DND-41 (cell line): ENCODE data around the gene C1orf116.

Experiments used
- ATAC-seq: fragments of 200-7000 bp; cut with Tn5 transposase; 3 replicates; pipeline ENCODE4 v1.9.1; 2021; ENCODE audit warnings: low read depth; ENCODE audit not compliant: insufficient read depth
- DNase-seq: peaks from one replicate; pipeline ENCODE4 v3.0.0-alpha.2; 2020
- H2AFZ ChIP-seq: 2 replicates; pipeline ENCODE4 v1.6.0; 2012; ENCODE audit warnings: low read depth, low read length
- H3K27ac ChIP-seq: 2 replicates; pipeline ENCODE4 v1.5.1; 2012; ENCODE audit warnings: low read length, inconsistent platforms
- H3K27me3 ChIP-seq: fragments of 200-600 bp; sonication (generic); 2 replicates; pipeline ENCODE4 v1.6.0; 2012; ENCODE audit warnings: low read length, mild to moderate bottlenecking, inconsistent platforms; ENCODE audit not compliant: insufficient read depth, poor library complexity
- H3K36me3 ChIP-seq: 2 replicates; pipeline ENCODE4 v1.5.1; 2012; ENCODE audit warnings: low read length, inconsistent platforms; ENCODE audit not compliant: insufficient read depth
- H3K4me1 ChIP-seq: 2 replicates; pipeline ENCODE4 v1.5.1; 2012; ENCODE audit warnings: mild to moderate bottlenecking, low read length; ENCODE audit not compliant: insufficient read depth
- H3K4me2 ChIP-seq: 2 replicates; pipeline ENCODE4 v1.6.0; 2012; ENCODE audit warnings: mild to moderate bottlenecking, moderate library complexity, low read length, inconsistent platforms; ENCODE audit not compliant: insufficient read depth
- H3K4me3 ChIP-seq, 2 experiments: fragments of 200-600 bp in 1 of 2; shearing (Covaris generic) in 1 of 2; 2 replicates each; pipeline ENCODE4 v1.5.1; 2012 to 2016; ENCODE audit warnings: inconsistent platforms in 2 of 2, low read length in 2 of 2, mild to moderate bottlenecking in 2 of 2, low read depth in 1 of 2, moderate library complexity in 1 of 2
- H3K79me2 ChIP-seq: 2 replicates; pipeline ENCODE4 v1.6.0; 2012; ENCODE audit warnings: low read length, inconsistent platforms; ENCODE audit not compliant: insufficient read depth
- H3K9ac ChIP-seq: 2 replicates; pipeline ENCODE4 v1.6.0; 2012; ENCODE audit warnings: low read depth, mild to moderate bottlenecking, inconsistent platforms, low read length, moderate library complexity
- H3K9me3 ChIP-seq: 2 replicates; pipeline ENCODE4 v1.5.1; 2012; ENCODE audit warnings: low read length, moderate library complexity, mild to moderate bottlenecking, inconsistent platforms; ENCODE audit not compliant: insufficient read depth, severe bottlenecking
- H4K20me1 ChIP-seq: 2 replicates; pipeline ENCODE4 v1.6.0; 2012; ENCODE audit warnings: low read length; ENCODE audit not compliant: insufficient read depth
- CTCF ChIP-seq: IDR thresholded peaks from 2 replicates; pipeline ENCODE4 v1.5.1; 2012; ENCODE audit warnings: borderline replicate concordance, low read length, moderate library complexity, mild to moderate bottlenecking; ENCODE audit not compliant: poor library complexity, severe bottlenecking; ENCODE audit errors: extremely low read depth
- EZH2 ChIP-seq: IDR thresholded peaks from 3 replicates; pipeline ENCODE4 v1.6.1; 2012; ENCODE audit warnings: borderline replicate concordance, low read depth, mild to moderate bottlenecking, moderate library complexity, low read length, inconsistent platforms; ENCODE audit not compliant: severe bottlenecking

The C1orf116 gene

GRCh38 chr1:207032528-207033017 is at the start of gene C1orf116:
Gene C1orf116, minus strand, starts transcription at chr1:207032756. Its CDS starts 5,158 bp downstream, at chr1:207027598.
- Histone ChIP-seq H3K4me1 (no peaks in the 10 kb centered on the region), H3K9ac (no peak within 1 kb of the TSS), H3K9me3 (no peaks in the 10 kb centered on the region), H3K36me3 (no peaks in the 10 kb centered on the region), H2AFZ (no peak within 1 kb of the TSS), H4K20me1 (no peaks in the 10 kb centered on the region), H3K27me3 (peaks cover 51% of the 10 kb centered on the region), H3K79me2 (no peaks in the 10 kb centered on the region), H3K4me2 (no peak within 1 kb of the TSS), H3K27ac (no peak within 1 kb of the TSS), H3K4me3 (no peak within 1 kb of the TSS)
- DNase-seq (no peak), ATAC-seq (no peak)
- no peak for TF ChIP-seq EZH2
- no peak for TF ChIP-seq CTCF

- no peak for ATAC-seq
- DNase-seq = no peak
- H3K36me3 ChIP-seq = no peaks in the 10 kb centered on the region
- peaks cover 42% of the 10 kb centered on the region for H3K4me1 ChIP-seq
- no peaks in the 10 kb centered on the region for H4K20me1 ChIP-seq
- no peak overlapping the region for H2AFZ ChIP-seq
- no peak overlapping the region for H3K4me3 ChIP-seq
- H3K9ac ChIP-seq = no peak overlapping the region
- H3K79me2 ChIP-seq = no peaks in the 10 kb centered on the region
- H3K27me3 ChIP-seq = no peaks in the 10 kb centered on the region
- H3K4me2 ChIP-seq = no peak overlapping the region
- TF ChIP-seq EZH2 = no peak
- no peaks in the 10 kb centered on the region for H3K9me3 ChIP-seq
- no peak overlapping the region for H3K27ac ChIP-seq
These were observed 49.2 kb upstream of the C1orf116 start for GRCh38 chr1:207081806-207082205.

- DNase-seq (no peak), ATAC-seq (no peak)
- Histone ChIP-seq H3K79me2 (no peaks in the 10 kb centered on the region), H3K4me3 (no peak overlapping the region), H3K9ac (no peak overlapping the region), H3K4me1 (peaks cover 39% of the 10 kb centered on the region), H3K27ac (no peak overlapping the region), H4K20me1 (no peaks in the 10 kb centered on the region), H3K36me3 (no peaks in the 10 kb centered on the region), H3K27me3 (no peaks in the 10 kb centered on the region), H3K9me3 (no peaks in the 10 kb centered on the region), H2AFZ (no peak overlapping the region), H3K4me2 (no peak overlapping the region)
- TF ChIP-seq CTCF = no peak
- TF ChIP-seq EZH2 = no peak
These were observed 48.5 kb upstream of the C1orf116 start for GRCh38 chr1:207081088-207081487.

GRCh38 chr1:207079706-207080241 is 47.2 kb upstream of the C1orf116 start:
- no peak overlapping the region for H3K4me3 ChIP-seq
- no peak overlapping the region for H3K9ac ChIP-seq
- H2AFZ ChIP-seq = no peak overlapping the region
- H3K4me1 ChIP-seq = peaks cover 26% of the 10 kb centered on the region
- H3K4me2 ChIP-seq = no peak overlapping the region
- no peak for ATAC-seq
- no peaks in the 10 kb centered on the region for H3K36me3 ChIP-seq
- TF ChIP-seq EZH2 (no peak), CTCF (no peak)
- H3K27ac ChIP-seq = no peak overlapping the region
- H4K20me1 ChIP-seq = no peaks in the 10 kb centered on the region
- H3K9me3 ChIP-seq = no peaks in the 10 kb centered on the region
- no peaks in the 10 kb centered on the region for H3K79me2 ChIP-seq
- peaks cover under 1% of the 10 kb centered on the region for H3K27me3 ChIP-seq
- DNase-seq = no peak
